Ectodermal cell (in vitro differentiated cells): ENCODE measurements around the gene ABCC10.

ENCODE experiments used
- H3K27ac ChIP-seq: 2 replicates; pipeline ENCODE4 v1.7.0; 2013; ENCODE audit warnings: mild to moderate bottlenecking, low read depth, low read length; ENCODE audit not compliant: insufficient read depth, poor library complexity, severe bottlenecking
- H3K27me3 ChIP-seq: 2 replicates; pipeline ENCODE4 v1.7.0; 2013; ENCODE audit warnings: mild to moderate bottlenecking, low read length; ENCODE audit not compliant: insufficient read depth, control insufficient read depth, poor library complexity, severe bottlenecking
- H3K36me3 ChIP-seq: one replicate; pipeline ENCODE4 v1.7.0; 2013; ENCODE audit warnings: low read length; ENCODE audit not compliant: control insufficient read depth, insufficient read depth
- H3K4me1 ChIP-seq: one replicate; pipeline ENCODE4 v1.7.0; 2013; ENCODE audit warnings: low read length; ENCODE audit not compliant: control insufficient read depth, insufficient read depth
- H3K4me3 ChIP-seq: 2 replicates; pipeline ENCODE4 v1.7.0; 2013; ENCODE audit warnings: low read depth, low read length, control low read depth; ENCODE audit not compliant: insufficient read depth
- H3K9me3 ChIP-seq: 2 replicates; pipeline ENCODE4 v1.7.0; 2013; ENCODE audit warnings: mild to moderate bottlenecking, low read length, moderate library complexity; ENCODE audit not compliant: control insufficient read depth
- WGBS, 2 experiments: methylation state at CpG; one replicate each; pipeline ENCODE4 v1.1.7; 2013; ENCODE audit warnings: missing lambda C conversion rate in 2 of 2; 5-methylcytosine and 5-hydroxymethylcytosine counted together

Gene ABCC10

DNA sequence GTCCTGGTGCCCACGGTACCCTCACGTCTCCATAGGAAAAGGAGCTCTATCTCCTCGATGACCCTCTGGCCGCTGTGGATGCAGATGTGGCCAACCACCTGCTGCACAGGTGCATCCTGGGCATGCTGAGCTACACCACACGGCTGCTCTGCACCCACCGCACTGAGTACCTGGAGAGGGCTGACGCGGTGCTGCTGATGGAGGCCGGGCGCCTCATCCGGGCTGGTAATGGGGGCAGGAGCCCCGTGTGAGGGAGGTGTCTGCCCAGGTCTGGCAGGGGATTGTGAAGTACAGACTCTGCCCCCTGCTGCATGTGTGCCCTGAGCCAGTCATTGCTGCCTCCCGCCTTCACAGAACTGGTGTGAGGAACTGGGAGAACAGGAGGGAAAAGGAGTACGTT lies 15.6 kb downstream of the ABCC10 start:
- Histone ChIP-seq H3K4me3 (no peak overlapping the region), H3K9me3 (no peaks in the 10 kb centered on the region), H3K36me3 (peaks cover 10% of the 10 kb centered on the region), H3K4me1 (no peaks in the 10 kb centered on the region), H3K27me3 (no peaks in the 10 kb centered on the region), H3K27ac (no peak overlapping the region)
- 93 to 95% methylated on average over 14 of the region's 14 CpGs for WGBS, 2 experiments

GRCh38 chr6:43444036-43444435 lies 16.7 kb downstream of the ABCC10 start:
- Histone ChIP-seq H3K36me3 (peaks cover 13% of the 10 kb centered on the region), H3K27ac (no peak overlapping the region), H3K27me3 (no peaks in the 10 kb centered on the region), H3K4me1 (no peaks in the 10 kb centered on the region), H3K9me3 (no peaks in the 10 kb centered on the region), H3K4me3 (no peak overlapping the region)
- WGBS, 2 experiments, result 85 to 93% methylated on average over 10 of the region's 10 CpGs

- peaks cover 13% of the 10 kb centered on the region for H3K36me3 ChIP-seq
These were observed 17.2 kb downstream of the ABCC10 start for GRCh38 chr6:43444582-43444981.

GRCh38 chr6:43445576-43445975 lies 18.2 kb downstream of the ABCC10 start:
- Histone ChIP-seq H3K4me1 (no peaks in the 10 kb centered on the region), H3K27me3 (no peaks in the 10 kb centered on the region), H3K4me3 (no peak overlapping the region), H3K9me3 (no peaks in the 10 kb centered on the region), H3K36me3 (peaks cover 13% of the 10 kb centered on the region), H3K27ac (no peak overlapping the region)
- 95% methylated on average over 16 of the region's 16 CpGs for WGBS, 2 experiments

More at GRCh38 chr6:43444582-43444981, 17.2 kb downstream of the ABCC10 start:
- no peaks in the 10 kb centered on the region for H3K27me3 ChIP-seq
- WGBS, 2 experiments, result 93 to 99% methylated on average over 8 of the region's 8 CpGs
- no peaks in the 10 kb centered on the region for H3K9me3 ChIP-seq
- no peaks in the 10 kb centered on the region for H3K4me1 ChIP-seq
- no peak overlapping the region for H3K27ac ChIP-seq
- no peak overlapping the region for H3K4me3 ChIP-seq

- Histone ChIP-seq H3K36me3 (peaks cover 13% of the 10 kb centered on the region), H3K4me3 (no peak overlapping the region), H3K9me3 (no peaks in the 10 kb centered on the region), H3K27ac (no peak overlapping the region), H3K27me3 (no peaks in the 10 kb centered on the region), H3K4me1 (no peaks in the 10 kb centered on the region)
- 95 to 97% methylated on average over 16 of the region's 16 CpGs for WGBS, 2 experiments
These were observed 20.3 kb downstream of the ABCC10 start for GRCh38 chr6:43447604-43448003.

- WGBS, 2 experiments, result 92 to 93% methylated on average over 4 of the region's 4 CpGs
- peaks cover 2% of the 10 kb centered on the region for H3K27me3 ChIP-seq
- peaks cover 13% of the 10 kb centered on the region for H3K36me3 ChIP-seq
- H3K27ac ChIP-seq, result no peak overlapping the region
- H3K9me3 ChIP-seq, result no peaks in the 10 kb centered on the region
- H3K4me3 ChIP-seq, result no peak overlapping the region
- no peaks in the 10 kb centered on the region for H3K4me1 ChIP-seq
These were observed 21.6 kb downstream of the ABCC10 start for GRCh38 chr6:43448916-43449315.

GRCh38 chr6:43450699-43451131 lies 23.4 kb downstream of the ABCC10 start:
- H3K9me3 ChIP-seq, result no peaks in the 10 kb centered on the region
- no peak overlapping the region for H3K4me3 ChIP-seq
- H3K36me3 ChIP-seq, result peaks cover 10% of the 10 kb centered on the region
- H3K27me3 ChIP-seq, result peaks cover 19% of the 10 kb centered on the region
- H3K4me1 ChIP-seq, result no peaks in the 10 kb centered on the region
- H3K27ac ChIP-seq, result no peak overlapping the region
- WGBS, 2 experiments, result 91 to 93% methylated on average over 13 of the region's 13 CpGs

DNA sequence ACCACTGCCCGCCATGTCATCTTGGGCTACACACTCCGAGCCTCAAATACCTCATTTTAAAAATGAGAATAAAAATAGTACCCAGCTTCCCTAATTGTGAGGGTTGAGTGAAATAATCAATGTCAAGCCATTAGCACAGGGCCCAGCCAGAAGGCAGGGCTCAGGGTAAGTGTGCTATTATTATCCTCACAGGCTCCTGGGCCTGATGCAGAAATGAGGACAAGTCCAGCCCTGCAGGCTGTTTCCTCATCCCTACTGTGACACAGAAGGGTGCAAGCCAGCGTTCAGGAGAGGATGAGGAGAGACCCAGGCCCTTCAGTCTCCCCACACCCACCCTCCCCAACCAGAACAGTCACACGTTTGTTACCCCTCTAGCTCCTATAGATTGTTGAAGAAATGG lies 24.0 kb downstream of the ABCC10 start:
- Histone ChIP-seq H3K4me3 (no peak overlapping the region), H3K4me1 (no peaks in the 10 kb centered on the region), H3K27ac (no peak overlapping the region), H3K36me3 (peaks cover 10% of the 10 kb centered on the region), H3K27me3 (peaks cover 25% of the 10 kb centered on the region), H3K9me3 (no peaks in the 10 kb centered on the region)
- WGBS, 2 experiments, result 85 to 91% methylated on average over 2 to 4 of the region's 4 CpGs

DNA sequence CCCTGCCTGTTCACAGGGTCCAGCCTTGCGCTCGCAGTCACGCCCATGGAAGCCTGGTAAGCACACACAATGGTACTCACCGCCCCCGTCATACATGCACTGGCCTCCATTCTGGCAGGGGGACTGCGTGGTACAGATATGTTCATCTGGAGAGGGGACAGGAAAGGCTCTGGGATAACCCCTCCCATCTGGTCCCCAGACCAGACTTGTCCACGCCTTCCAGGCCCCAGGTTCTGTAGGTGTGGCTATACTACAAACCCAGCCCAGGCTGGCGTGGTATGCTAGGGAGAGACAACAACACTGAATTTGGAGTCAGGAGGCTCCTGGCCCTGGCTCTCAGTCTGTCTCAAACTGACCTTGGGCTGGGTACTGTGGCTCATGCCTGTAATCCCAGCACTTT lies 24.6 kb downstream of the ABCC10 start:
- no peak overlapping the region for H3K27ac ChIP-seq
- no peaks in the 10 kb centered on the region for H3K9me3 ChIP-seq
- peaks cover 31% of the 10 kb centered on the region for H3K27me3 ChIP-seq
- H3K4me1 ChIP-seq, result no peaks in the 10 kb centered on the region
- no peak overlapping the region for H3K4me3 ChIP-seq
- peaks cover 10% of the 10 kb centered on the region for H3K36me3 ChIP-seq
- 91 to 94% methylated on average over 8 of the region's 8 CpGs for WGBS, 2 experiments

- Histone ChIP-seq H3K9me3 (no peaks in the 10 kb centered on the region), H3K4me3 (no peak overlapping the region), H3K27ac (no peak overlapping the region), H3K4me1 (no peaks in the 10 kb centered on the region), H3K36me3 (peaks cover 7% of the 10 kb centered on the region), H3K27me3 (peaks cover 39% of the 10 kb centered on the region)
- 96 to 98% methylated on average over 4 of the region's 4 CpGs for WGBS, 2 experiments
These were observed 25.6 kb downstream of the ABCC10 start for GRCh38 chr6:43452896-43453295.

GRCh38 chr6:43453831-43454230 lies 26.5 kb downstream of the ABCC10 start:
- H3K9me3 ChIP-seq, result no peaks in the 10 kb centered on the region
- peaks cover 3% of the 10 kb centered on the region for H3K36me3 ChIP-seq
- no peaks in the 10 kb centered on the region for H3K4me1 ChIP-seq
- peaks cover 39% of the 10 kb centered on the region for H3K27me3 ChIP-seq
- H3K27ac ChIP-seq, result no peak overlapping the region
- no peak overlapping the region for H3K4me3 ChIP-seq
